NT2/D1 (cell line): ENCODE measurements around the gene LLGL2.

ENCODE experiments used
- DNase-seq: peaks from one replicate; pipeline ENCODE4 v3.0.0-alpha.2; 2011; ENCODE audit warnings: low read depth, low spot score
- H3K27me3 ChIP-seq: 2 replicates; pipeline ENCODE4 v1.6.0; 2011; ENCODE audit warnings: mild to moderate bottlenecking; ENCODE audit not compliant: insufficient read length, insufficient read depth
- H3K36me3 ChIP-seq: 2 replicates; pipeline ENCODE4 v1.6.1; 2011; ENCODE audit warnings: mild to moderate bottlenecking, low read length, mixed read lengths; ENCODE audit not compliant: insufficient read depth, insufficient read length
- H3K4me1 ChIP-seq: 2 replicates; pipeline ENCODE4 v1.5.1; 2011; ENCODE audit not compliant: insufficient read depth, insufficient read length
- H3K4me3 ChIP-seq: 2 replicates; pipeline ENCODE4 v1.5.1; 2011; ENCODE audit warnings: low read depth; ENCODE audit not compliant: insufficient read length
- H3K9ac ChIP-seq: 2 replicates; pipeline ENCODE4 v1.6.0; 2011; ENCODE audit warnings: low read depth; ENCODE audit not compliant: insufficient read length
- H3K9me3 ChIP-seq: 2 replicates; pipeline ENCODE4 v1.5.1; 2011; ENCODE audit warnings: mild to moderate bottlenecking, low read length; ENCODE audit not compliant: insufficient read depth
- SUZ12 ChIP-seq: IDR thresholded peaks from 2 replicates; pipeline ENCODE4 v1.6.1; 2011; ENCODE audit not compliant: insufficient read length, insufficient read depth; ENCODE audit errors: extremely low read depth
- YY1 ChIP-seq: IDR thresholded peaks from 2 replicates; pipeline ENCODE4 v1.6.1; 2011; ENCODE audit not compliant: insufficient read length, insufficient read depth
- ZNF274 ChIP-seq: IDR thresholded peaks from 2 replicates; pipeline ENCODE4 v1.6.1; 2011; ENCODE audit warnings: mild to moderate bottlenecking, low read depth, low read length

Gene LLGL2

DNA sequence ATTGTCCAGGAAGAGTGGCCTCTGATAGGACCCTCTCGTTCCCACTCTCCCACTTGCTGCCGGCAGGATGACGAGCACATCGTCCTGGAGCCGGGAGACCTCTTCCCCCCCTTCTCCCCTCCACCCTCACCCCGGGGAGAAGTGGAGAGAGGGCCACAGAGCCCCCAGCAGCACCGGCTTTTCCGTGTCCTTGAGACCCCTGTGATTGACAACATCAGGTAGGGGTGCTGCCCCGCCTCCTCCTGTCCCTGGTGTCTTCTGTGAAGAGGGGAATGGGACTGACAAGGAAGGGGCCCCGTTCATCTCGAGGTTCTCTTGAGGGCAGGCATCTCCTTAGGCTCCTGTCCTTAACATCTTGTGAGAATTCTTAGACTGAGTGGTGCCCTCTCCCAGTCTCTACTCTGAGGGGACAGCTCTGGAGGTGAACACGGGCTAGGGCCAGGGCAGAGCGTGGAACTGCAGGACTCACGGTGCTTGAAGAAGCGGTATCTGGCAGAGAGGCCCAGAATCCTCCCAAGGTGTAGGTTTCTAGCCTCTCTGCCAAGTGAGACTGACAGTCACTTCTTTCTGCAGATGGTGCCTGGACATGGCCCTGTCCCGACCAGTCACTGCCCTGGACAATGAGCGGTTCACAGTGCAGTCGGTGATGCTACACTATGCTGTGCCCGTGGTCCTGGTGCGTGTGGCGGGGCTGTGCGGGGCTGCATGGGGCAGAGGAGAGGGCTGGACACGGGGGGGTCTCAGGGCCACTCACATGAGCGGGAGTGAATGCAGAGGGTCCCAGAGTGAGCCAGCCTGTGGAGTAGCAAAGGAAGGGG lies 36.6 kb upstream of the LLGL2 start:
- no peak overlapping the region for H3K9ac ChIP-seq

DNA sequence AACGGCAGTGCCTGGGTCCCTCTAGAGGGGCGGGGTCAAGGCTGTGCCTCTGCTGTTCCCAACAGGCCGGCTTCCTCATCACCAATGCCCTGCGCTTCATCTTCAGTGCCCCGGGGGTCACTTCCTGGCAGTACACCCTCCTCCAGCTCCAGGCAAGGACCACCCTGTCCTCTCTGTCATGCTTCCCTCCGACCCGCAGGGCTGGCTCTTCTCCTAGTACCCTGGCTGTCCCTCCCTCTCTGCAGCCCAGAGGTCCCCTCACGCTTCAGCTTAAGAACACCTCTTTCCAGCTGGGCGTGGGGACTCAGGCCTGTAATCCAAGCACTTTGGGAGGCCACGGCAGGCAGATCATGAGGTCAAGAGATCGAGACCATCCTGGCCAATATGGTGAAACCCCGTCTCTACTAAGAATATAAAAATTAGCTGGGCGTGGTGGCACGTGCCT lies 36.0 kb upstream of the LLGL2 start:
- no peak overlapping the region for H3K4me3 ChIP-seq
- H3K9me3 ChIP-seq: no peaks in the 10 kb centered on the region
- no peaks in the 10 kb centered on the region for H3K27me3 ChIP-seq
- H3K4me1 ChIP-seq: peaks cover 4% of the 10 kb centered on the region
- no peak for DNase-seq
- H3K9ac ChIP-seq: no peak overlapping the region
- no peak for TF ChIP-seq ZNF274
- no peak for TF ChIP-seq SUZ12
- peaks cover 67% of the 10 kb centered on the region for H3K36me3 ChIP-seq

More for the DNA sequence above, 36.6 kb upstream of the LLGL2 start:
- Histone ChIP-seq H3K36me3 (peaks cover 61% of the 10 kb centered on the region), H3K4me3 (no peak overlapping the region), H3K9me3 (no peaks in the 10 kb centered on the region), H3K27me3 (no peaks in the 10 kb centered on the region), H3K4me1 (peaks cover 4% of the 10 kb centered on the region)
- no peak for DNase-seq
- no peak for TF ChIP-seq YY1

DNA sequence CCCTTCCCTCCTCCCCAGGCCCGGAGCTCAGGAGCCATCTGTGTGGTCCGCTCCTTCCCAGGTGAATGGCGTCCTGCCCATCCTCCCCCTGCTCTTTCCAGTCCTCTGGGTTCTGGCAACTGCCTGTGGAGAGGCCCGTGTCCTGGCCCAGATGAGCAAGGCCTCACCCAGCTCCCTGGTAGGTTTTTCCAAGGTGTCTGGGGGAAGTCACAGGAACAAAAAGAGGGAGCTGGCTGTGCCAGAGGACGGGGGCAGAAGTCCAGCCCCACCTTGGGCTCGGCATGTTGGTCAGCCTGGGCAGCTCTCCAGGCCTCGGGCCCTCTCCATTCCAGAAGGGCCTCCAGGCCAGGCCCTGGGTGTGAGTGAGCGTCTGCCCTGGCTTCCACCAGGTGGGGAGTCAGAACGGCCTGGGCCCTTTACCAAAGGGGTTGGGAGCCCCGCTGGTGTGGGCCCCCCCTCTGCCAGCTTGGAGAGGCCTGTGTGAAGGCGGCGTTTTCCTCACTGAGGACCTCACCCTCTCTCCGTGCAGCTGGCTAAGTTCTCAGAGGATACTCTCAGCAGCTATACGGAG lies 35.2 kb upstream of the LLGL2 start:
- Histone ChIP-seq H3K27me3 (no peaks in the 10 kb centered on the region), H3K9me3 (no peaks in the 10 kb centered on the region), H3K4me1 (peaks cover 3% of the 10 kb centered on the region), H3K9ac (no peak overlapping the region), H3K36me3 (peaks cover 74% of the 10 kb centered on the region), H3K4me3 (no peak overlapping the region)
- TF ChIP-seq SUZ12 (no peak), ZNF274 (no peak), YY1 (no peak)
- DNase-seq: no peak

DNA sequence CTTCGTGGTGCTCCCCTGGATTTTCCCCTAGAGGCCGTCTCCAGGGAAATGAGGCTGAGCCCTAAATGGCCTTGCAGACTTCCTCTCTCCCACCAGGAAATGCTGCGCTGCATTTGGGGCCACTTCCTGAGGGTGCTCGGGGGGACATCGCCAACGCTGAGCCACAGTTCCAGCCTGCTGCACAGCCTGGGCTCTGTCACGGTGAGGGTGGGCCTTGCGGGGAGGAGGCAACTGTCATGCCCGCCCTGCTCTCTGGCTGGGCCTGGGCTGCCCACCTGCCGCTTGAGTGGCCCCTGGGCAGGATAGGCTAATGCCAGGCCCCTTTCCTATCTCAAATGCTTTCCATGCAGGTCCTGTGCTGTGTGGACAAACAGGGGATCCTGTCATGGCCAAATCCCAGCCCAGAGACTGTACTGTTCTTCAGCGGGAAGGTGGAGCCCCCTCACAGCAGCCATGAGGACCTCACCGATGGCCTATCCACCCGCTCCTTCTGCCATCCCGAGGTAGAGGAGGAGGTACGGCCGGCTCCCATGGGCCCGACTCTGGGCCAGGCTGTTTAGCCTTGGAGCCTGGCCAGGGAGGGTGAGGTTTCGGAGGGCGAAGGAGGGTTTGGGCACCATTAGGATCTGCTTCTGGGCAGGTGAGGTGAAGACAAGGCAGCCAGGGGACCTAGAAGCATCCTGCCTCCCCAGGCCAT lies 34.4 kb upstream of the LLGL2 start:
- Histone ChIP-seq H3K4me3 (no peak overlapping the region), H3K9me3 (no peaks in the 10 kb centered on the region), H3K4me1 (no peaks in the 10 kb centered on the region), H3K36me3 (peaks cover 76% of the 10 kb centered on the region), H3K27me3 (no peaks in the 10 kb centered on the region), H3K9ac (no peak overlapping the region)
- no peak for DNase-seq
- TF ChIP-seq SUZ12 (no peak), ZNF274 (no peak), YY1 (no peak)

DNA sequence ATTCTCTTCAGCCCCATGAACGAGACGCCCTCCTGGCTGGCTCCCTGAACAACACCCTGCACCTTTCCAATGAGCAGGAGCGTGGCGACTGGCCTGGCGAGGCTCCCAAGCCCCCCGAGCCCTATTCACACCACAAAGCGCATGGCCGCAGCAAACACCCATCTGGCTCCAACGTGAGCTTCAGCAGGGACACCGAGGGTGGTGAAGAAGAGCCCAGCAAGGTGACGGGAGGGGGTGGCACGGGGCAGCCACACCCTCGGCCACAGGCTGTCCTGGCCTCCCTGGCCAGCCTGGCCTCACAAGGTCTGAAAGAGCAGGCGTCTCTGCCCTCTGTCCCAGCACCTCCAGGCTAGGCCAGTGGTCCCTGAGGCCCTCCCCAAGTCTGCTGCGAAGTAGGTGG lies 33.8 kb upstream of the LLGL2 start:
- no peak for DNase-seq
- TF ChIP-seq ZNF274 (no peak), YY1 (no peak), SUZ12 (no peak)
- no peaks in the 10 kb centered on the region for H3K9me3 ChIP-seq
- H3K36me3 ChIP-seq: peaks cover 81% of the 10 kb centered on the region
- H3K4me3 ChIP-seq: no peak overlapping the region
- H3K4me1 ChIP-seq: no peaks in the 10 kb centered on the region
- no peak overlapping the region for H3K9ac ChIP-seq
- H3K27me3 ChIP-seq: no peaks in the 10 kb centered on the region

DNA sequence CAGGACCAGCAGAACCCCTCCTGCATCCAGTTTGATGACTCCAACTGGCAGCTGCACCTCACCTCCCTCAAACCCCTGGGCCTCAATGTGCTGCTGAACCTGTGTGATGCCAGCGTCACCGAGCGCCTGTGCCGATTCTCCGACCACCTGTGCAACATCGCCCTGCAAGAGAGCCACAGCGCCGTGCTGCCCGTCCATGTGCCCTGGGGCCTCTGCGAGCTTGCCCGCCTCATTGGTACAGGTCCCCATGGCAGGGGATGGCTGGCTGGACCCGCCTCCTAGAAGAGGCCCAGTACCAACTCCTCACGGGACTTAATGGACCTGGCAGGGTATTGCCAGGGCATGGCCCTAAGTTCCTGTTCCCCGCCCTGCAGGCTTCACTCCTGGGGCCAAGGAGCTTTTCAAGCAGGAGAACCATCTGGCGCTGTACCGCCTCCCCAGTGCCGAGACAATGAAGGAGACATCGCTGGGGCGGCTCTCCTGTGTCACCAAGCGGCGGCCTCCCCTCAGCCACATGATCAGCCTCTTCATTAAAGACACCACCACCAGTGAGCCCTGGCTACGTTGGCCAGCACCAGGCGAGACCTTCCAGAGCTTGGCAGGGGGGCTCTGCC lies 32.8 kb upstream of the LLGL2 start:
- Histone ChIP-seq H3K4me1 (no peaks in the 10 kb centered on the region), H3K4me3 (no peak overlapping the region), H3K9ac (no peak overlapping the region), H3K27me3 (no peaks in the 10 kb centered on the region), H3K9me3 (no peaks in the 10 kb centered on the region), H3K36me3 (peaks cover 82% of the 10 kb centered on the region)
- DNase-seq: no peak
- TF ChIP-seq ZNF274: no peak
- TF ChIP-seq YY1: no peak
- TF ChIP-seq SUZ12: no peak
